HG03354 (cell line): Measurements from ENCODE around the gene ANKRD11.
"Not testable (repeated sequence)": the region's sequence is repeated elsewhere in the genome, so short reads cannot be mapped to it uniquely, and the experiment has no call there.

Source experiments
- ATAC-seq: cut with Tn5 transposase; IDR thresholded peaks from one replicate; pipeline ENCODE4 v1.9.1; 2021; ENCODE audit warnings: mild to moderate bottlenecking; ENCODE audit not compliant: unreplicated experiment, poor library complexity, severe bottlenecking

The ANKRD11 gene

GRCh38 chr16:89455178-89455577, 35.2 kb downstream of the ANKRD11 start:
- ATAC-seq = no peak

GRCh38 chr16:89454378-89455125, 35.8 kb downstream of the ANKRD11 start:
- not testable (repeated sequence) for ATAC-seq

- no peak for ATAC-seq
Measured at GRCh38 chr16:89453501-89454321, 36.6 kb downstream of the ANKRD11 start.

- ATAC-seq = no peak
Measured at GRCh38 chr16:89452925-89453324, 37.4 kb downstream of the ANKRD11 start.

- ATAC-seq = no peak
Measured at GRCh38 chr16:89452241-89452640, 38.1 kb downstream of the ANKRD11 start.

- no peak for ATAC-seq
Measured at GRCh38 chr16:89450537-89450936, 39.8 kb downstream of the ANKRD11 start.

- ATAC-seq = no peak
Measured at GRCh38 chr16:89449726-89450335, 40.5 kb downstream of the ANKRD11 start.

GRCh38 chr16:89448656-89449055, 41.7 kb downstream of the ANKRD11 start:
- no peak for ATAC-seq

- no peak for ATAC-seq
Measured at GRCh38 chr16:89446975-89447293, 43.4 kb downstream of the ANKRD11 start.

GRCh38 chr16:89446136-89446974, 44.0 kb downstream of the ANKRD11 start:
- no peak for ATAC-seq

- ATAC-seq = no peak
Measured at GRCh38 chr16:89445166-89445565, 45.2 kb downstream of the ANKRD11 start.

- no peak for ATAC-seq
Measured at GRCh38 chr16:89444728-89445127, 45.6 kb downstream of the ANKRD11 start.

- ATAC-seq = no peak
Measured at GRCh38 chr16:89444151-89444723, 46.1 kb downstream of the ANKRD11 start.

- no peak for ATAC-seq
Measured at GRCh38 chr16:89443727-89444084, 46.7 kb downstream of the ANKRD11 start.

GRCh38 chr16:89442990-89443726, 47.2 kb downstream of the ANKRD11 start:
- no peak for ATAC-seq

- ATAC-seq = no peak
Measured at GRCh38 chr16:89442588-89442987, 47.8 kb downstream of the ANKRD11 start.

GRCh38 chr16:89439659-89440058, 50.7 kb downstream of the ANKRD11 start:
- ATAC-seq = no peak

- no peak for ATAC-seq
Measured at GRCh38 chr16:89437991-89438390, 52.4 kb downstream of the ANKRD11 start.
